Lower lobe of right lung (tissue), 2 donors: ENCODE data around the gene CSF1. TPM values are rescaled to one million over a fixed set of nuclear protein-coding genes. Genes with fewer than 3 reads are reported as not detected.
A peak's percentile ranks its signal among the peaks of the same experiment; 100 is the strongest.
"Not testable (repeated sequence)": the region's sequence is repeated elsewhere in the genome, so short reads cannot be mapped to it uniquely, and the experiment has no call there.

ENCODE experiments used
- ATAC-seq, 2 donors: fragments of 200-7000 bp; cut with Tn5 transposase; one replicate each; pipeline ENCODE4 v1.9.1; 2020 to 2022; ENCODE audit warnings: mild to moderate bottlenecking in 2 of 2, moderate library complexity in 2 of 2
- DNase-seq: peaks from one replicate; pipeline ENCODE4 v3.0.0-alpha.2; 2020
- H3K27ac ChIP-seq: fragments of 200-600 bp; one replicate; pipeline ENCODE4 v1.8.0; 2022
- H3K27me3 ChIP-seq: fragments of 200-600 bp; one replicate; pipeline ENCODE4 v1.8.0; 2022; ENCODE audit warnings: low read depth
- H3K36me3 ChIP-seq: fragments of 200-600 bp; one replicate; pipeline ENCODE4 v1.8.0; 2022; ENCODE audit warnings: mild to moderate bottlenecking
- H3K4me1 ChIP-seq: fragments of 200-600 bp; one replicate; pipeline ENCODE4 v1.8.0; 2022
- H3K4me3 ChIP-seq: fragments of 200-600 bp; one replicate; pipeline ENCODE4 v1.8.0; 2022; ENCODE audit warnings: mild to moderate bottlenecking
- H3K9me3 ChIP-seq: fragments of 200-600 bp; one replicate; pipeline ENCODE4 v1.8.0; 2022
- CTCF ChIP-seq: fragments of 200-600 bp; IDR thresholded peaks from one replicate; pipeline ENCODE4 v1.8.0; 2022; ENCODE audit warnings: antibody characterized with exemption, mild to moderate bottlenecking
- intact Hi-C: fragments of 100-400 bp; cut with DNase I; formaldehyde crosslinking; loops from one replicate; pipeline ENCODE4 v1.11.0; 2022
- total RNA-seq: library from RNA; stranded (reverse); fragmentation: NEBNext Ultra II Directional; extraction: Animal tissue kit (Norgen Biotek cat#: 25700); gene quantifications from one replicate; pipeline ENCODE4 v1.2.1, GENCODE V29; 2021
- donor health status: DM: no; HTN: yes; CAD: no; lungs with severe emphysema.

The CSF1 gene
- total RNA-seq, 1 donor from 2014 or later: 64.3 TPM

DNA sequence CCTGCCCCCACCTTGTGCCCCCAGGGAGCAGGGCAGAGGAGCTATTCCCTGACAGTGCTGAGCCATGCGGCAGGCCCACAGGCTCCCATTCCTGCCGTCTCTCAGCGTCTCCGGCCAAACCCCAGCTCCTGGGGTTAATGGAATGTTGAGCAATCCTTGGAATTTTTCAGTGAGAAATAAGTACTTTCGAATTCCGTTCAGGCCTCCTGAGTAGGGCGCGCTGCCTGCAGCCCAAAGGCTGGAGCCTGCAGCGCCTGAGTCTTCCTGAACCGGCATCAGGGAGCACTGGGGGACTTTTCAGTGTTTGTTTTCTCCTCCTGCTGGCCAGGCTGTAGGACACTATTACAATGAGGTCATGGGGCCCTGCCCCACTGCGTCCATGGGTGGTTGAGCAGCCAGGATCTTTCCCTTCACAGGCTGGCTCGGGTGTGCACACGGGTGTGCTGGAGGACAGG, 33.3 kb upstream of the CSF1 start:
- intact Hi-C loops: no loop called here

GRCh38 chr1:109877776-109878175, 32.9 kb upstream of the CSF1 start:
- Histone ChIP-seq H3K4me1 (peaks cover 35% of the 10 kb centered on the region), H3K9me3 (no peaks in the 10 kb centered on the region), H3K27me3 (no peaks in the 10 kb centered on the region), H3K27ac (peak overlapping the region; percentile 92), H3K4me3 (peak overlapping the region; percentile 4), H3K36me3 (no peaks in the 10 kb centered on the region)
- DNase-seq (no peak), ATAC-seq (no peak)
- intact Hi-C loops: no loop called here
- no peak for TF ChIP-seq CTCF

More for the DNA sequence above, 33.3 kb upstream of the CSF1 start:
- DNase-seq (peak; percentile 72), ATAC-seq (peak; percentile 90 to 92)
- Histone ChIP-seq H3K27me3 (no peaks in the 10 kb centered on the region), H3K4me3 (peak overlapping the region; percentile 4), H3K4me1 (peaks cover 38% of the 10 kb centered on the region), H3K9me3 (no peaks in the 10 kb centered on the region), H3K27ac (peak overlapping the region; percentile 92), H3K36me3 (no peaks in the 10 kb centered on the region)
- TF ChIP-seq CTCF: no peak

GRCh38 chr1:109878531-109879104, 32.0 kb upstream of the CSF1 start:
- no peaks in the 10 kb centered on the region for H3K27me3 ChIP-seq
- no peak overlapping the region for H3K4me3 ChIP-seq
- H3K4me1 ChIP-seq: peaks cover 34% of the 10 kb centered on the region
- H3K27ac ChIP-seq: no peak overlapping the region
- intact Hi-C loops: no loop called here
- DNase-seq (no peak), ATAC-seq (no peak)
- no peak for TF ChIP-seq CTCF
- no peaks in the 10 kb centered on the region for H3K36me3 ChIP-seq
- H3K9me3 ChIP-seq: no peaks in the 10 kb centered on the region

DNA sequence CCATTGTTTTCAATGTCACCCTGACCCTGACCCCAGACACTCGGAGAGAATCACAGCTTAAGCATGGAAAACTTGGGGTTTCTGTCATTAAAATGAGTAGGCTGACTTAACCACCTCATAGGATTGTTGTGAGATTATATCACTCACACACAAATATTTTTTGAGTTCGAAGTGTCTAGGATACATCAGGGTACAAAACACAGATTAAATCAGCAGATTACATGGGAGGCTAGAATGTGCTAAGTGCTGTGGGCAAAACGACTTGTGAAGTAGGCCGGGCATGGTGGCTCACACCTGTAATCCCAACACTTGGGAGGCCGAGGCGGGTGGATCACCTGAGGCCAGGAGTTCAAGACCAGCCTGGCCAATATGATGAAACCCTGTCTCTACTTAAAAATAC, 31.3 kb upstream of the CSF1 start:
- H3K27ac ChIP-seq, H3K36me3 ChIP-seq, H3K27me3 ChIP-seq, H3K9me3 ChIP-seq, H3K4me3 ChIP-seq, intact Hi-C loops, ATAC-seq, DNase-seq: not testable (repeated sequence)
- peaks cover 37% of the 10 kb centered on the region for H3K4me1 ChIP-seq

GRCh38 chr1:109879881-109880525, 30.6 kb upstream of the CSF1 start:
- no peak for TF ChIP-seq CTCF
- Histone ChIP-seq H3K27ac (no peak overlapping the region), H3K27me3 (no peaks in the 10 kb centered on the region), H3K4me1 (peaks cover 44% of the 10 kb centered on the region), H3K4me3 (no peak overlapping the region), H3K36me3 (no peaks in the 10 kb centered on the region), H3K9me3 (no peaks in the 10 kb centered on the region)
- ATAC-seq (no peak), DNase-seq (no peak)
- intact Hi-C loops: no loop called here
